Measurements from ENCODE around the gene QSOX2.
A peak's percentile ranks its signal among the peaks of the same experiment; 100 is the strongest.

The QSOX2 gene

GRCh38 chr9:136225748-136226679 is 19.6 kb downstream of the QSOX2 start:
- Histone ChIP-seq H3K4me2 (ENCODE audit: low read depth, low read length) (no peak overlapping the region), H3K4me1 (ENCODE audit: low read length) (no peaks in the 10 kb centered on the region), H3K9me3 (replicated peaks; ENCODE audit: insufficient read depth, low read length) (no peaks in the 10 kb centered on the region), H3K27ac (ENCODE audit: low read length) (no peak overlapping the region), H2AFZ (ENCODE audit: low read length) (no peak overlapping the region), H3K79me2 (ENCODE audit: low read length) (peaks cover 70% of the 10 kb centered on the region), H3K9ac (ENCODE audit: low read length) (no peak overlapping the region), H3K36me3 (replicated peaks; ENCODE audit: insufficient read depth, low read length) (no peaks in the 10 kb centered on the region; the same call in 1 of the 2 replicates), H3K27me3 (replicated peaks; ENCODE audit: insufficient read depth, low read length) (no peaks in the 10 kb centered on the region), H3K4me3 (ENCODE audit: low read length) (no peak overlapping the region), H4K20me1 (ENCODE audit: insufficient read depth, low read length) (peaks cover 5% of the 10 kb centered on the region; the same call in 1 of the 2 replicates), H3F3A (ENCODE audit: insufficient read depth, low read length) (no peaks in the 10 kb centered on the region), H3K9me2 (replicated peaks; ENCODE audit: insufficient read depth, low read length) (no peaks in the 10 kb centered on the region)
- DNase-seq: peak; percentile 62
- TF ChIP-seq EZH2 (optimal IDR thresholded peaks at IDR 0.05; ENCODE audit: low read depth, low read length): no peak
- no peak for TF ChIP-seq EZH2phosphoT487 (IDR thresholded peaks at IDR 0.05; ENCODE audit: low read length)
- TF ChIP-seq CTCF (IDR thresholded peaks at IDR 0.05; ENCODE audit: low read length): peak; percentile 85

GRCh38 chr9:136225366-136225747 is 20.3 kb downstream of the QSOX2 start:
- Histone ChIP-seq H3K9ac (ENCODE audit: low read length) (no peak overlapping the region), H3K4me3 (ENCODE audit: low read length) (no peak overlapping the region), H3K4me2 (ENCODE audit: low read depth, low read length) (no peak overlapping the region)

GRCh38 chr9:136223871-136224640 is 21.6 kb downstream of the QSOX2 start:
- TF ChIP-seq CTCF (IDR thresholded peaks at IDR 0.05; ENCODE audit: low read length) (no peak), EZH2phosphoT487 (IDR thresholded peaks at IDR 0.05; ENCODE audit: low read length) (no peak), EZH2 (optimal IDR thresholded peaks at IDR 0.05; ENCODE audit: low read depth, low read length) (no peak)
- Histone ChIP-seq H3K27me3 (replicated peaks; ENCODE audit: insufficient read depth, low read length) (no peaks in the 10 kb centered on the region), H3K36me3 (replicated peaks; ENCODE audit: insufficient read depth, low read length) (no peaks in the 10 kb centered on the region; the same call in 1 of the 2 replicates), H3K9me2 (replicated peaks; ENCODE audit: insufficient read depth, low read length) (no peaks in the 10 kb centered on the region), H3K79me2 (ENCODE audit: low read length) (peaks cover 53% of the 10 kb centered on the region), H3F3A (ENCODE audit: insufficient read depth, low read length) (no peaks in the 10 kb centered on the region), H3K4me3 (ENCODE audit: low read length) (no peak overlapping the region), H2AFZ (ENCODE audit: low read length) (no peak overlapping the region), H3K9me3 (replicated peaks; ENCODE audit: insufficient read depth, low read length) (no peaks in the 10 kb centered on the region), H3K4me1 (ENCODE audit: low read length) (no peaks in the 10 kb centered on the region), H3K27ac (ENCODE audit: low read length) (no peak overlapping the region), H3K9ac (ENCODE audit: low read length) (no peak overlapping the region), H4K20me1 (ENCODE audit: insufficient read depth, low read length) (peaks cover 5% of the 10 kb centered on the region; the same call in 1 of the 2 replicates), H3K4me2 (ENCODE audit: low read depth, low read length) (no peak overlapping the region)
- DNase-seq: no peak

More at GRCh38 chr9:136225366-136225747, 20.3 kb downstream of the QSOX2 start:
- peaks cover 63% of the 10 kb centered on the region for H3K79me2 ChIP-seq (ENCODE audit: low read length)
- H3K9me2 ChIP-seq (replicated peaks; ENCODE audit: insufficient read depth, low read length): no peaks in the 10 kb centered on the region
- no peaks in the 10 kb centered on the region for H3K9me3 ChIP-seq (replicated peaks; ENCODE audit: insufficient read depth, low read length)
- H4K20me1 ChIP-seq (ENCODE audit: insufficient read depth, low read length): peaks cover 5% of the 10 kb centered on the region; the same call in 1 of the 2 replicates
- no peaks in the 10 kb centered on the region for H3K27me3 ChIP-seq (replicated peaks; ENCODE audit: insufficient read depth, low read length)
- no peaks in the 10 kb centered on the region for H3F3A ChIP-seq (ENCODE audit: insufficient read depth, low read length)
- no peaks in the 10 kb centered on the region; the same call in 1 of the 2 replicates for H3K36me3 ChIP-seq (replicated peaks; ENCODE audit: insufficient read depth, low read length)
- TF ChIP-seq CTCF (IDR thresholded peaks at IDR 0.05; ENCODE audit: low read length) (no peak), EZH2 (optimal IDR thresholded peaks at IDR 0.05; ENCODE audit: low read depth, low read length) (no peak), EZH2phosphoT487 (IDR thresholded peaks at IDR 0.05; ENCODE audit: low read length) (no peak)
- no peak overlapping the region for H2AFZ ChIP-seq (ENCODE audit: low read length)
- no peak for DNase-seq
- no peaks in the 10 kb centered on the region for H3K4me1 ChIP-seq (ENCODE audit: low read length)
- no peak overlapping the region for H3K27ac ChIP-seq (ENCODE audit: low read length)
